HCT116 (cell line): Measurements from ENCODE around the gene INAFM1. TPM values are rescaled to one million over a fixed set of nuclear protein-coding genes. Genes with fewer than 3 reads are reported as not detected.

ENCODE experiments used
- ATAC-seq: fragments of 200-7000 bp; cut with Tn5 transposase; 2 replicates; pipeline ENCODE4 v1.9.1; 2020; ENCODE audit warnings: mild to moderate bottlenecking, moderate library complexity
- BruUV-seq: library from RNA; stranded (reverse); fragments of 400-500 nt; replicated peaks from 2 replicates; lab custom pipeline; 2021; lab: Mats Ljungman, UMichigan
- CTCF ChIA-PET: fragments of 300-600 bp; sonication (Branson Sonifier 250); formaldehyde crosslinking; loops from one replicate; lab custom pipeline; 2021; ENCODE audit warnings: antibody characterized with exemption; lab: Charles Lee
- POLR2A ChIA-PET: fragments of 300-600, 350-600 bp; sonication (Branson Sonifier 250); formaldehyde crosslinking; loops from one replicate; lab custom pipeline; 2021; ENCODE audit warnings: antibody characterized with exemption; lab: Charles Lee
- RAD21 ChIA-PET, 2 experiments: fragments of 300-600 bp; sonication (Branson Sonifier 250); formaldehyde crosslinking; loops; one replicate each; lab custom pipeline; 2023; ENCODE audit warnings: low total read pairs in 2 of 2; ENCODE audit not compliant: uncharacterized antibody in 2 of 2, unreplicated experiment in 2 of 2, low non-redundant PET in 1 of 2; lab: Charles Lee
- DNase-seq: peaks from one replicate; pipeline ENCODE4 v3.0.0-alpha.2; 2010; ENCODE audit warnings: low read depth, low spot score
- H2AFZ ChIP-seq: fragments of 200-600 bp; shearing (Covaris generic), sonication (generic); 2 replicates; pipeline ENCODE4 v1.6.1; 2017; ENCODE audit warnings: low read depth, mixed run types, mixed read lengths, antibody characterized with exemption, low read length; ENCODE audit not compliant: poor library complexity, severe bottlenecking
- H3K27ac ChIP-seq: 2 replicates; pipeline ENCODE4 v1.5.1; 2012; ENCODE audit warnings: low read depth, low read length
- H3K27me3 ChIP-seq: fragments of 200-600 bp; sonication (generic); 2 replicates; pipeline ENCODE4 v1.6.1; 2016; ENCODE audit warnings: mixed run types, low read length, mixed read lengths; ENCODE audit not compliant: insufficient read depth
- H3K36me3 ChIP-seq, 2 experiments: fragments of 200-500 bp in 1 of 2; fragments of 200-600 bp in 1 of 2; sonication (Bioruptor generic) in 1 of 2; sonication (generic) in 1 of 2; 2 replicates each; pipeline versions ENCODE4 v1.5.1 to v1.6.1; 2014 to 2016; ENCODE audit warnings: low read length in 2 of 2, inconsistent platforms in 1 of 2, mixed read lengths in 1 of 2, mixed run types in 1 of 2; ENCODE audit not compliant: insufficient read depth in 2 of 2, control insufficient read depth in 1 of 2
- H3K4me1 ChIP-seq, 2 experiments: fragments of 200-600 bp in 1 of 2; sonication (generic) in 1 of 2; 2 replicates each; pipeline versions ENCODE4 v1.5.1 to v1.6.1; 2012 to 2017; ENCODE audit warnings: low read length in 2 of 2, inconsistent platforms in 1 of 2, mild to moderate bottlenecking in 1 of 2, mixed read lengths in 1 of 2, mixed run types in 1 of 2, moderate library complexity in 1 of 2; ENCODE audit not compliant: insufficient read depth in 2 of 2, control insufficient read depth in 1 of 2
- H3K4me2 ChIP-seq: fragments of 200-600 bp; sonication (generic); 2 replicates; pipeline ENCODE4 v1.6.1; 2017; ENCODE audit warnings: mixed run types, low read length, mixed read lengths
- H3K4me3 ChIP-seq, 2 experiments: fragments of 200-600 bp in 1 of 2; sonication (generic) in 1 of 2; replicated peaks in 1 of 2; 2 replicates each; pipeline ENCODE4 v1.5.1; 2011 to 2016; ENCODE audit warnings: low read length in 2 of 2, control low read depth in 1 of 2, low read depth in 1 of 2, mild to moderate bottlenecking in 1 of 2, mixed read lengths in 1 of 2, mixed run types in 1 of 2
- H3K79me2 ChIP-seq: fragments of 200-600 bp; sonication (generic); 2 replicates; pipeline ENCODE4 v1.6.1; 2017; ENCODE audit warnings: mild to moderate bottlenecking, mixed run types, low read length, moderate library complexity, mixed read lengths; ENCODE audit not compliant: insufficient read depth
- H3K9ac ChIP-seq: fragments of 200-600 bp; sonication (generic); 2 replicates; pipeline ENCODE4 v1.6.1; 2016; ENCODE audit warnings: low read length, mixed read lengths
- H3K9me2 ChIP-seq: fragments of 200-600 bp; sonication (generic), shearing (Covaris generic); 2 replicates; pipeline ENCODE4 v1.6.1; 2017; ENCODE audit warnings: mixed run types, mild to moderate bottlenecking, moderate library complexity; ENCODE audit not compliant: insufficient read depth
- H3K9me3 ChIP-seq, 2 experiments: fragments of 200-500 bp in 1 of 2; fragments of 200-600 bp in 1 of 2; sonication (Bioruptor generic) in 1 of 2; sonication (generic) in 1 of 2; 2 replicates each; pipeline ENCODE4 v1.6.1; 2014 to 2017; ENCODE audit warnings: low read length in 2 of 2, mixed read lengths in 2 of 2, inconsistent platforms in 1 of 2, low read depth in 1 of 2, mild to moderate bottlenecking in 1 of 2, mixed run types in 1 of 2, moderate library complexity in 1 of 2; ENCODE audit not compliant: control insufficient read depth in 1 of 2, insufficient read depth in 1 of 2
- H4K20me1 ChIP-seq: fragments of 200-600 bp; sonication (generic), shearing (Covaris generic); 2 replicates; pipeline ENCODE4 v1.6.1; 2017; ENCODE audit warnings: mixed run types, mild to moderate bottlenecking, moderate library complexity; ENCODE audit not compliant: insufficient read depth
- ATF3 ChIP-seq: IDR thresholded peaks from 2 replicates; pipeline ENCODE4 v1.6.1; 2012
- CBX3 ChIP-seq: IDR thresholded peaks from 2 replicates; pipeline ENCODE4 v1.6.1; 2012; ENCODE audit warnings: low read depth
- CEBPB ChIP-seq: IDR thresholded peaks from 2 replicates; pipeline ENCODE4 v1.6.1; 2012; ENCODE audit warnings: low read depth
- ELF1 ChIP-seq: IDR thresholded peaks from 2 replicates; pipeline ENCODE4 v1.6.1; 2012; ENCODE audit warnings: low read depth, borderline replicate concordance
- EZH2phosphoT487 ChIP-seq: fragments of 200-600 bp; IDR thresholded peaks from 2 replicates; pipeline ENCODE4 v1.6.1; 2018; ENCODE audit warnings: antibody characterized with exemption, borderline replicate concordance
- FOSL1 ChIP-seq: IDR thresholded peaks from 2 replicates; pipeline ENCODE4 v1.6.1; 2012; ENCODE audit warnings: low read depth
- POLR2AphosphoS5 ChIP-seq: IDR thresholded peaks from 2 replicates; pipeline ENCODE4 v1.6.1; 2011; ENCODE audit warnings: mild to moderate bottlenecking, low read depth, low read length, moderate library complexity
- REST ChIP-seq: IDR thresholded peaks from 2 replicates; pipeline ENCODE4 v1.6.1; 2012; ENCODE audit warnings: low read depth
- SIN3A ChIP-seq: IDR thresholded peaks from 2 replicates; pipeline ENCODE4 v1.6.1; 2012; ENCODE audit warnings: low read depth
- SRF ChIP-seq: IDR thresholded peaks from 2 replicates; pipeline ENCODE4 v1.6.1; 2012; ENCODE audit warnings: low read depth
- TCF7L2 ChIP-seq: IDR thresholded peaks from 2 replicates; pipeline ENCODE4 v1.7.0; 2011; ENCODE audit warnings: borderline replicate concordance, inconsistent platforms; ENCODE audit not compliant: insufficient read depth, insufficient read length; ENCODE audit errors: extremely low read depth
- YY1 ChIP-seq: IDR thresholded peaks from 2 replicates; pipeline ENCODE4 v1.6.1; 2011; ENCODE audit warnings: low read length, low read depth, moderate library complexity, mild to moderate bottlenecking; ENCODE audit not compliant: insufficient replicate concordance; ENCODE audit errors: extremely low read depth
- ZBTB33 ChIP-seq: IDR thresholded peaks from 2 replicates; pipeline ENCODE4 v1.6.1; 2011; ENCODE audit warnings: mild to moderate bottlenecking, low read length, moderate library complexity; ENCODE audit not compliant: insufficient replicate concordance; ENCODE audit errors: extremely low read depth
- ZFX ChIP-seq: fragments of 450-650 bp; IDR thresholded peaks from 2 replicates; pipeline ENCODE4 v1.6.1; 2017
- ZNF274 ChIP-seq: fragments of 200-500 bp; sonication (Bioruptor generic); IDR thresholded peaks from 2 replicates; pipeline ENCODE4 v1.6.1; 2014; ENCODE audit warnings: mild to moderate bottlenecking, low read depth, low read length, inconsistent platforms
- intact Hi-C: fragments of 100-400 bp; cut with micrococcal nuclease; formaldehyde crosslinking; loops from 2 replicates; pipeline ENCODE4 v1.10.0; 2022
- total RNA-seq: library from RNA; stranded (reverse); gene quantifications from one replicate; pipeline ENCODE4 v1.2.1, GENCODE V29; 2021; ENCODE audit not compliant: unreplicated experiment

INAFM1 gene
- total RNA-seq, 1 experiment from 2014 or later = 22.9 TPM

DNA sequence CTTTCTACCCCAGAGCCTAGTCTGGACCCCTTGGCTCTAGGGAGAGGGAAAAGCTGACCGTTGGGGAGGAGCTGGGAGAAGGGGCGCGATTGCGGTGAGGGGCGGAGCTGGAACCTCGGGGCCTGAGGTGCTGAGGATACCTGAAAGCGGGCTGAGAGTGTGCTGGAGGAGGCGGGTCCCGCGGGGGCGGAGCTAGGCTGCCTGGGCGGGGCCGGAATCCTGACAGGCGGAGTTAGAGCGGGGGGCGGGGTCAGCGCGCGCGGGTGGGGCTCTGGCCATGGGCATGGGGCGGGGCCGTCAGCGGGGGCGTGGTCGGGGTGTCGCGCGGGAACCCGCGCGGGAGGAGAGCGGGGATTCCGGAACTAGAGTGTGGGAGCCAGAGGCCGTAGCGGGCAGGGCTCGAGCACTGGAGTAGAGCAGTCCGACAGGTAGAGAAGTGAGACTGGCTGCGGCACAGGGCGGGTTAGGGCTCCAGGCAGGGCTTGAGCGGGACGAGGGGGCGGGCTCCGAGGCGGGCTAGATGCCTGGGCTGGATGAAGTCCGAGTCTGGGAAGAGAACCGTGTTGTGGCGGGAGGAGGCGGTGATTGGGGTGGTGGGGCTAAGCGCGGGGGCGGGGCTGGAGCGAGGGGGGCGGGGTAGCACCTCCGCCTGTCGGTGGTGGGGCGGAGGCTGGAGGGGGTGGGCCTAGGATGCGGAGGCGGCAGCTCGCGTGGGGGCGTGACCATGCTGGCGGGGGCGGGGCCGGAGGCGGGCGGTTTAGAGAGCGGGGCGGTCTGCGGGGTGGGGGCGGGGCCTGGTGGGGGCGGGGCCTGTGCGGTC, at the start of gene INAFM1 (continued):
- TF ChIP-seq REST (no peak), SIN3A (no peak; the same call in 1 of the 2 replicates)

DNA sequence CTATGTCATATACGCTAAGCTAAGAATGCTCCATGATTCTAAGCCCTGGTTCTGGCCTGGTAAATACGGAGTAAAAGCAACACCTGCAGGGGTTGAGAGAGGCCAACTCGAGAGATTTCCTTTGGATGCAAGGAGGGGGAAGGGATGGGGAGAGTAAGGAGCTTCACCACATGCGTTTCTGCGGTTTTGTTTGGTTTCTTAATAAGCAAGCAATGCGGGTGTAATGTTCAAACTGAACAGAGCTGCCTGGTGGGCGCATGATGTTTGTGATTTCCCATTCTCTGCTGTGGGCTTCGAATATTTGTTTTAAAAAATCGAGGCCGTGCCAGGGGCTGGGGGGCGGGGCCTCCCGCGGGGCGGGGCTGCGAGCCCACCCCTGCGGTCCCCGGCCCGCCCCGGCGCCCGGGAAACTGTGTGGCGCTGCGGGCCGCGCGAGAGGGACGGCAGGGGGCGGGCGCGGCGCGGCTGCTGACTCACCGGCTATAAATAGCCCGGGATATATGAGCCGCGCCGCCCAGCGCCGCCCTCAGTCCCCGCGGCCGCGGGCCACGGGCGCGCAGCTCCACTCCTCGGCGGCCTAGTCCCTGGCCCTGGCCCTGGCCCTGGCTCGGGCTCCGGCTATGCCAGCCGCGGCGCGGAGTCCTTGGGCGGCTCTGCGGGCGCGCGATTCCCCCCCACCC, 48.8 kb upstream of the INAFM1 start:
- Histone ChIP-seq H3K36me3 (peaks cover 4% of the 10 kb centered on the region in 2 experiments; a peak in 1 of 4 replicates), H3K4me1 (peaks cover 17 to 52% of the 10 kb centered on the region in 2 experiments), H3K27me3 (no peaks in the 10 kb centered on the region), H3K9me3 (no peaks in the 10 kb centered on the region), H2AFZ (peak overlapping the region; percentile 52), H3K9me2 (no peaks in the 10 kb centered on the region), H3K4me3 (peak overlapping the region; percentile 76 to 78), H4K20me1 (no peaks in the 10 kb centered on the region), H3K9ac (peak overlapping the region; percentile 87), H3K4me2 (peak overlapping the region; percentile 100), H3K27ac (peak overlapping the region; percentile 97), H3K79me2 (peaks cover 22% of the 10 kb centered on the region)
- CTCF ChIA-PET = interaction anchor here (0.9 to 2.7 kb wide), 4 partner anchors 13 to 31 kb away, joined by 3 to 16 read pairs (median 10); partner anchors contain the start of gene CCDC9
- RAD21 ChIA-PET = interaction anchor here (0.6 to 1.1 kb wide), 4 partner anchors 18 to 710 kb away, joined by 3 to 5 read pairs (median 4); no protein-coding TSS in a partner anchor
- BruUV-seq = no TSS peak
- POLR2A ChIA-PET = interaction anchor here (0.6 to 3.5 kb wide), 22 partner anchors 10 to 1610 kb away, joined by 3 to 39 read pairs (median 6); partner anchors contain the start of genes CCDC9 and ZC3H4
- peak; percentile 58 for ATAC-seq
- no peak for DNase-seq
- intact Hi-C loops = no loop called here
- peak; percentile 88 for TF ChIP-seq ZBTB33
- TF ChIP-seq FOSL1 = no peak; the same call in 1 of the 2 replicates
- no peak for TF ChIP-seq EZH2phosphoT487
- peak; percentile 62 for TF ChIP-seq YY1
- no peak for TF ChIP-seq CBX3
- peak; percentile 100 for TF ChIP-seq POLR2AphosphoS5
- no peak for TF ChIP-seq SRF
- peak; percentile 60 for TF ChIP-seq TCF7L2
- no peak for TF ChIP-seq CEBPB
- TF ChIP-seq ZNF274 = no peak
- 0 out of 2 replicates have a peak, but pooled peaks have one; percentile 64 for TF ChIP-seq ZFX
- no peak for TF ChIP-seq ELF1
- TF ChIP-seq ATF3 = no peak
